ENCODE measurements around the gene ATAD3A.
"Not testable (repeated sequence)": the region's sequence is repeated elsewhere in the genome, so short reads cannot be mapped to it uniquely, and the experiment has no call there.

Gene ATAD3A

GRCh38 chr1:1540818-1541628 is 29.1 kb downstream of the ATAD3A start:
- DNase-seq = no peak

- no peak for DNase-seq
These were observed 30.2 kb downstream of the ATAD3A start for GRCh38 chr1:1541956-1542765.

GRCh38 chr1:1542766-1543705 is 31.1 kb downstream of the ATAD3A start:
- no peak for DNase-seq

GRCh38 chr1:1543706-1544099 is 31.7 kb downstream of the ATAD3A start:
- no peak for DNase-seq

GRCh38 chr1:1544544-1544943 is 32.6 kb downstream of the ATAD3A start:
- no peak for DNase-seq

GRCh38 chr1:1545946-1546737 is 34.2 kb downstream of the ATAD3A start:
- DNase-seq = no peak

GRCh38 chr1:1547011-1547410 is 35.0 kb downstream of the ATAD3A start:
- no peak for DNase-seq

GRCh38 chr1:1547476-1547875 is 35.5 kb downstream of the ATAD3A start:
- no peak for DNase-seq

GRCh38 chr1:1548591-1548990 is 36.6 kb downstream of the ATAD3A start:
- DNase-seq = no peak

GRCh38 chr1:1550087-1550486 is 38.1 kb downstream of the ATAD3A start:
- DNase-seq = no peak

- no peak for DNase-seq
These were observed 38.9 kb downstream of the ATAD3A start for GRCh38 chr1:1550591-1551432.

GRCh38 chr1:1551524-1552262 is 39.7 kb downstream of the ATAD3A start:
- no peak for DNase-seq

GRCh38 chr1:1552263-1552639 is 40.3 kb downstream of the ATAD3A start:
- no peak for DNase-seq

GRCh38 chr1:1553821-1554494 is 42.0 kb downstream of the ATAD3A start:
- DNase-seq = no peak

GRCh38 chr1:1554550-1554925 is 42.6 kb downstream of the ATAD3A start:
- no peak for DNase-seq

GRCh38 chr1:1554926-1555915 is 43.3 kb downstream of the ATAD3A start:
- no peak for DNase-seq

GRCh38 chr1:1556505-1556904 is 44.5 kb downstream of the ATAD3A start:
- DNase-seq = no peak

GRCh38 chr1:1556961-1557360 is 45.0 kb downstream of the ATAD3A start:
- DNase-seq = not testable (repeated sequence)

- not testable (repeated sequence) for DNase-seq
These were observed 45.7 kb downstream of the ATAD3A start for GRCh38 chr1:1557688-1558087.

All from NCI-H1048 (cell line).